ENCODE measurements around the gene FARS2.

FARS2 gene

GRCh38 chr6:5710516-5710915, 449.2 kb downstream of the FARS2 start:
- in situ Hi-C loops (cut with MboI; ENCODE audit: low sequenced_read_pairs) = no loop called here

GRCh38 chr6:5710936-5711335, 449.6 kb downstream of the FARS2 start:
- in situ Hi-C loops (cut with MboI; ENCODE audit: low sequenced_read_pairs) = no loop called here

GRCh38 chr6:5712349-5713215, 451.3 kb downstream of the FARS2 start:
- in situ Hi-C loops (cut with MboI; ENCODE audit: low sequenced_read_pairs) = no loop called here

GRCh38 chr6:5713519-5713918, 452.2 kb downstream of the FARS2 start:
- in situ Hi-C loops (cut with MboI; ENCODE audit: low sequenced_read_pairs) = no loop called here

GRCh38 chr6:5718231-5718947, 457.1 kb downstream of the FARS2 start:
- in situ Hi-C loops (cut with MboI; ENCODE audit: low sequenced_read_pairs) = no loop called here

- in situ Hi-C loops (cut with MboI; ENCODE audit: low sequenced_read_pairs) = no loop called here
Observed at GRCh38 chr6:5723841-5724691, 462.8 kb downstream of the FARS2 start.

- in situ Hi-C loops (cut with MboI; ENCODE audit: low sequenced_read_pairs) = no loop called here
Observed at GRCh38 chr6:5724911-5725310, 463.6 kb downstream of the FARS2 start.

GRCh38 chr6:5726976-5727718, 465.8 kb downstream of the FARS2 start:
- in situ Hi-C loops (cut with MboI; ENCODE audit: low sequenced_read_pairs) = no loop called here

- in situ Hi-C loops (cut with MboI; ENCODE audit: low sequenced_read_pairs) = no loop called here
Observed at GRCh38 chr6:5728351-5729079, 467.2 kb downstream of the FARS2 start.

- in situ Hi-C loops (cut with MboI; ENCODE audit: low sequenced_read_pairs) = no loop called here
Observed at GRCh38 chr6:5729080-5729434, 467.7 kb downstream of the FARS2 start.

- in situ Hi-C loops (cut with MboI; ENCODE audit: low sequenced_read_pairs) = no loop called here
Observed at GRCh38 chr6:5729813-5730517, 468.7 kb downstream of the FARS2 start.

- in situ Hi-C loops (cut with MboI; ENCODE audit: low sequenced_read_pairs) = no loop called here
Observed at GRCh38 chr6:5730585-5731263, 469.4 kb downstream of the FARS2 start.

GRCh38 chr6:5731435-5731834, 470.1 kb downstream of the FARS2 start:
- in situ Hi-C loops (cut with MboI; ENCODE audit: low sequenced_read_pairs) = no loop called here

- in situ Hi-C loops (cut with MboI; ENCODE audit: low sequenced_read_pairs) = no loop called here
Observed at GRCh38 chr6:5732496-5732895, 471.2 kb downstream of the FARS2 start.

GRCh38 chr6:5736016-5736738, 474.9 kb downstream of the FARS2 start:
- in situ Hi-C loops (cut with MboI; ENCODE audit: low sequenced_read_pairs) = no loop called here

GRCh38 chr6:5737460-5737859, 476.1 kb downstream of the FARS2 start:
- in situ Hi-C loops (cut with MboI; ENCODE audit: low sequenced_read_pairs) = no loop called here

- in situ Hi-C loops (cut with MboI; ENCODE audit: low sequenced_read_pairs) = no loop called here
Observed at GRCh38 chr6:5738211-5738610, 476.9 kb downstream of the FARS2 start.

GRCh38 chr6:5744497-5744896, 483.2 kb downstream of the FARS2 start:
- in situ Hi-C loops (cut with MboI; ENCODE audit: low sequenced_read_pairs) = no loop called here
